Measurements from ENCODE around the gene SLC25A47. TPM values are rescaled to one million over a fixed set of nuclear protein-coding genes. Genes with fewer than 3 reads are reported as not detected.

Gene SLC25A47
- total RNA-seq, 2 donors from 2014 or later = not detected

DNA sequence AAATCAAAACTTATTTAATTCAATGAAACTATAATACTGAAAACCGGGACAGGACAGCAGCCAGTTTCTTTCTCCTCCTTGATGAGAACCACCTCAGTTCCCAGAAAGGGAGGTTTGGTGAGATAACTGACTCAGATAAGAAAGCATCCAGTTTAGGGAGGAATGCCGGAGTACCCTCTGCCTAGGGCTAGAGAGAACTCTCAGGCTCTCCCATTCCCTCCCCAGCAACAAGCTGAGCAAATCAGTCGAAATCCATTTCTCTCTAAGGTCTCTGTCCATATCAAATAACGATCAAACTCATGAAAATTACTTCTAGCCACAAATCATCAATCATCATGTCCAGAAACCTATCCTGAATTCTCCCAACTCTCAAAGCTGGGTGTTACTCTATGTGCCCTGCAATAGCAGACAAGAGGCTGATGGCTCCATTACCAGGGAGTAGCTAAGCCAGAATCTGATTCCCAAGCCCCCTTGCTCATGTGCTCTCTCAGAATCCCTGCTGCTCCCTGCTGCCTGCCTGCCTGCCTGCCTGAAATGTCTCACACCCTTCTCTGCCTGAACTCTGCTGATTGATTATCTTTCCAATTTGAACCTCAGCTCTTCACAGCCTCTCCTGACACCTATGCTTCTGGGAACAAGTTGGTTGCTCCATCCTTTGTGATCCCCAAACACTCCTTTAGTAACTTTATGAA is 49.4 kb downstream of the SLC25A47 start:
- H3K4me1 ChIP-seq = peaks cover 0 to 27% of the 10 kb centered on the region in 2 donors
- peaks cover 10% of the 10 kb centered on the region for H3K36me3 ChIP-seq
- TF ChIP-seq, protein P1, sequence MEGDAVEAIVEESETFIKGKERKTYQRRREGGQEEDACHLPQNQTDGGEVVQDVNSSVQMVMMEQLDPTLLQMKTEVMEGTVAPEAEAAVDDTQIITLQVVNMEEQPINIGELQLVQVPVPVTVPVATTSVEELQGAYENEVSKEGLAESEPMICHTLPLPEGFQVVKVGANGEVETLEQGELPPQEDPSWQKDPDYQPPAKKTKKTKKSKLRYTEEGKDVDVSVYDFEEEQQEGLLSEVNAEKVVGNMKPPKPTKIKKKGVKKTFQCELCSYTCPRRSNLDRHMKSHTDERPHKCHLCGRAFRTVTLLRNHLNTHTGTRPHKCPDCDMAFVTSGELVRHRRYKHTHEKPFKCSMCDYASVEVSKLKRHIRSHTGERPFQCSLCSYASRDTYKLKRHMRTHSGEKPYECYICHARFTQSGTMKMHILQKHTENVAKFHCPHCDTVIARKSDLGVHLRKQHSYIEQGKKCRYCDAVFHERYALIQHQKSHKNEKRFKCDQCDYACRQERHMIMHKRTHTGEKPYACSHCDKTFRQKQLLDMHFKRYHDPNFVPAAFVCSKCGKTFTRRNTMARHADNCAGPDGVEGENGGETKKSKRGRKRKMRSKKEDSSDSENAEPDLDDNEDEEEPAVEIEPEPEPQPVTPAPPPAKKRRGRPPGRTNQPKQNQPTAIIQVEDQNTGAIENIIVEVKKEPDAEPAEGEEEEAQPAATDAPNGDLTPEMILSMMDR (IDR thresholded peaks at IDR 0.05) = no peak
- no peak for DNase-seq (ENCODE audit: low spot score)
- H3K27me3 ChIP-seq = no peaks in the 10 kb centered on the region
- peak overlapping the region in 1 of 2 donors; percentile 80 for H3K4me3 ChIP-seq
- H3K9me3 ChIP-seq = no peaks in the 10 kb centered on the region
- H3K27ac ChIP-seq = peak overlapping the region; percentile 60 to 87

DNA sequence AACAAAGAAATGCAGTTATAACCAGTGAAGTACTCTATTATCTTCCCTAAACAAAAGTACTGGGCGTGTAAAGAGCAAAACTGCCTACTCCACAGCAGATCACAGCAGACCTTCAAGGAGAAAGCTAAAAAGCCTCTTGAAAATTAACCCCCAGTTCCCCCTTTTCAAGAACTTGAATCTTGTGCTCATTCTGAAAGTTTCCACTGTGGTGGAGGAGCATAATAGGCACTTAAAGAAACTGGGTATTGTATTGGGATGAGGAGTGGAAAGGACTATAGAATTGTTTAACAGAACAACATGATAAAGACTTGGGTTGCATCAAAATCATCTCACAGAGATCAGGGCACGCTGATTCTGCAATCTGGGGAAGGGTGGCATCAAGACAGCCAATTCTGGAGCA is 51.1 kb downstream of the SLC25A47 start:
- H3K36me3 ChIP-seq = no peaks in the 10 kb centered on the region
- peak overlapping the region; percentile 87 to 90 for H3K27ac ChIP-seq
- H3K27me3 ChIP-seq = no peaks in the 10 kb centered on the region
- no peaks in the 10 kb centered on the region for H3K9me3 ChIP-seq
- TF ChIP-seq, protein P1 (IDR thresholded peaks at IDR 0.05) = no peak
- peak overlapping the region; percentile 71 to 80 for H3K4me3 ChIP-seq
- DNase-seq (ENCODE audit: low spot score) = no peak
- H3K4me1 ChIP-seq = peaks cover 0 to 29% of the 10 kb centered on the region in 2 donors

DNA sequence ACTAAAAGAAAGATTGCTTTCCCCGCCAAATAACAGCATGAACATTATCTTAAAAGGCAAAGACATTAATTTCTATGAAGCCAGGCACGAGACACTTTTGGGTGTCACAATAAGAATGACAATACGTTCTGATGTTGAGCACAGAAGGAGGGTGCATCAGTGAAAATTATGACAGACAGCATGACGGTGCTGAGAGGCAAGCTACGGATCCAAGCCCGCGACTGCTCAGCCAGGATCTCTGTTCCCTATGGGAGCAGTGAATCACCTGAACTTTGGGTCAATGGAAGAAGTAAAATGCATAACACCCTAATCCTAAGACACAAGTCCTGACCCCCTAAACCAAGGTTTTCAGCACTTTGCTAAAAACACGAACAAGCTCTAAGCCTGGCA is 51.7 kb downstream of the SLC25A47 start:
- peak overlapping the region; percentile 87 to 90 for H3K27ac ChIP-seq
- H3K36me3 ChIP-seq = no peaks in the 10 kb centered on the region
- peaks cover 0 to 29% of the 10 kb centered on the region in 2 donors for H3K4me1 ChIP-seq
- H3K4me3 ChIP-seq = peak overlapping the region; percentile 71 to 80
- no peak for DNase-seq (ENCODE audit: low spot score)
- H3K9me3 ChIP-seq = no peaks in the 10 kb centered on the region
- TF ChIP-seq, protein P1 (IDR thresholded peaks at IDR 0.05) = no peak
- no peaks in the 10 kb centered on the region for H3K27me3 ChIP-seq

DNA sequence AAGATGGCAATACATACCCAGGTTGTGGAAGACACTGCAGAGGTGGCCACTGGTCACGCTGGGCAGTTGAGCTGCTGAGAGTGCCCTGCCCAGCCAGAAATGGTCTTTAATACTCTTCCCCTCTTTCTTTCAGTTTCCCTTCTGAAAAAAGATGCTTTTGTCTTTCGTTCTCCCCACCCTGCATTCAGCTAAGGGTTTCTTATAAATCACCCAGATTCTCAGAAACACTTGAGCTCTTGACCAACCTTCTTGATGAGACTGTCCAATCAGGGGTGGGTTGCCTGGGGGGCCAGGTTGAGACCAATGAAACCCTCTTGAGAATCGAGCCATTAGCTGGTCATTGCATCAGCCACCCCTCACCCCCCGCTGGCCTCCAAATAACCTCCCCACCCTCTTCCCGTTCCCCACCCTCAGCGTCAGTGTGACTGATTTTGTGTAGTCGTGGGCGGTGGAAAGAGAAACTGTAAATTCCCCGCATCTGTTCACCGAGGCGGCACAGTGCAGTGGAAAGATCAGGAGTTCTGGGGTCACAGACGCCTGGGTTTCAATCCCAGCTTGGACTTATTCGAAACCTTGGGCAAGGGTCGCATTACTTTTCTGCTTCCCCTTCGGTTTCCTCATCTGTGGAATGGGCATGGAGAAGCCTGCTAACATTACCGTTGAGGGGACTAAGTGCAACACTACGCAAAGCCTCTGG is 52.3 kb downstream of the SLC25A47 start:
- peak overlapping the region; percentile 87 to 90 for H3K27ac ChIP-seq
- peaks cover 0 to 29% of the 10 kb centered on the region in 2 donors for H3K4me1 ChIP-seq
- TF ChIP-seq, protein P1 (IDR thresholded peaks at IDR 0.05) = no peak
- H3K27me3 ChIP-seq = no peaks in the 10 kb centered on the region
- peak; percentile 94 for DNase-seq (ENCODE audit: low spot score)
- peak overlapping the region; percentile 71 to 80 for H3K4me3 ChIP-seq
- H3K36me3 ChIP-seq = no peaks in the 10 kb centered on the region
- no peaks in the 10 kb centered on the region for H3K9me3 ChIP-seq

DNA sequence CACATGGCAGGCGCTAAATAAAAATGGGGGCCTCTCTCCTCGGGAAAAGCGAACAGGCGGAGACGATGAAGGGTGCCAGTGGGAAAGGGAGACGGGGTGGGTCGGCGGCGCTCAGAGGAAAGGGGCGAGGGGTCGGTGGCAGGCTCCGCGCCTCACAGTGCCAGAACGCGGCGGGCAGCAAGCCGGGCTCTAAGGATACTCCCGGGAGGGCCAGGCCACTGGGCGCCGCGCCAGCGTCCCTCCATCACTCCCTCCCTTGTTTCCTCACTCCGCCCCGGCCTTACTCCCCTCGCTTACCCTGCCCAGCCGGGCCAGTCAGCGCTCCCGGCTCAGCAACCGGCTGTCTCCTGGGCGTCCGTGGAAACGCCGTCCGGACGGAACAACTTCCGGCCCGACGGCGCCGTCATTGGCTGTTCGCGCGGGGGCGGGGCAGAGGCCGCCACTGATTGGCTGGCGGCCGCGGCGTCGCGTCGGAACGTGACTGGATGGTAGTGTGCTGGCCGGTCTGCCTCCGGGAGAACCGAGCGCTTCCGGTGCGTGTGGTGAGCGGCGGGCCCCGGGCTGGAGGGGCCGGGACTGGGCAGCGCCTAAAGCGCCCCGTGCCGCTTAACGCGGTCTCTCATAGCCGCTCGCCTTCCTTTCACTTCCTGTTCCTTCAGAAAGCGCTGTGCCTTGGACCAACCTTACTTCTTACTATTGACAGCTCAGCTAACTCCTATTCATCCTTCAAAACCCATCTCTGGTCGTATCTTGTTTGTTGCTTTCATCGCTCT is 53.0 kb downstream of the SLC25A47 start, which contains the start of gene WDR25:
Gene WDR25 (plus strand): TSS at position 523 of the 773 bp plus-strand sequence.
- no peaks in the 10 kb centered on the region for H3K9me3 ChIP-seq
- TF ChIP-seq, protein P1 (IDR thresholded peaks at IDR 0.05) = no peak
- H3K36me3 ChIP-seq = no peaks in the 10 kb centered on the region
- peak within 1 kb of the TSS; percentile 87 to 90 for H3K27ac ChIP-seq
- H3K4me3 ChIP-seq = peak within 1 kb of the TSS; percentile 71 to 80
- no peaks in the 10 kb centered on the region for H3K27me3 ChIP-seq
- peak; percentile 97 for DNase-seq (ENCODE audit: low spot score)
- H3K4me1 ChIP-seq = peaks cover 0 to 29% of the 10 kb centered on the region in 2 donors

All from right atrium auricular region (tissue), 2 donors.